Non-pigmented ciliary epithelial cell (primary cell): Measurements from ENCODE around the gene MT1B.
"Not testable (repeated sequence)": the region's sequence is repeated elsewhere in the genome, so short reads cannot be mapped to it uniquely, and the experiment has no call there.

Experiments used
- DNase-seq: peaks from one replicate; pipeline ENCODE4 v3.0.0-alpha.2; 2010; ENCODE audit warnings: low read depth

Gene MT1B

DNA sequence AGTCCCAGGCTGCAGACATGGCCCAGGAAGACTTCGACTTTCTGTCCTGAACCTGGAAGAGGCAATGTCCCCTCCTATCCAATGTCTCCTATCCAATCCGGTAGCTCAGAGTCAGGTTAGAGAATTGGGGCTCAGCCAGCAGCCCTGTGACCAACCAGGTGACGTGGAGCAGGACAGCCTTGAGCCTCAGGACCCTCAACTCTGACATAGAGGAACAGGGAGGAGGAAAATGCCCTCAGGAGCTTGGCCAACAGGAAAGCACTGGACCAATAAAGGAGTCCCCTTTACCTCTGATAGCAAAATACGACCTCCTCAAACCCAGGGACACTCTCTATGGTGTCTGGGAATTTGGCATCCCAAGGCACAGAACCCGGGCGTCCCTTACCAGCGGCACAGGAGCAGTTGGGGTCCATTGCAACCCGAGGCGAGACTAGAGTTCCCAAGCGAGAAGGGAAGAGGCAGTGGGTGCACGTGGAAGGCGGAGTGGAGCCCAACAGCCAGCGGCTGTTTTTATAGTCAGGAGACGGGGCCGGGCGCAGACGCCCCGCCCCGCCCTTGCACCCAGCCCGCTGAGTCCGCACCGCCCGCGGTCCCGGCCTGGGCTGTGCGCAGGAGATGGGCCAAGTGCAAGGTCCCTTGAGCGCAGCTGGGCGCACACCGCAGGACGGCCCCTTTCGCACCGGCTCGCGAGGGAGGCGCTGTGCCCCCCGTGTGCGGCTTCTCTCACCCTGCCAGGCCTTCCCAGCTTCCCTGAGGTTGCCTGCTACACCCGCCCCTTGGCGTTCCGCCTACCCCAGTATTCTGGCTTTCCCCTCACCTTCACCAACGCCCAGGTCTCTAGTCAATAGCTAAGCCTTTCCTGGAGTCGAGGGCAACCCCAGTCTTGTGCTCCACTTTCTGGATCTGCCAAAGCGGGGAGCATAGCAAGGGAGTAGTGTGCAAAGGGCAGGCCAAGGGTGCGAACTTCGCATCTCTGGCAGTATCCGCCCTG, 16.2 kb downstream of the MT1B start, which contains the start of gene MT1G:
TSS of gene MT1G (minus strand) at position 485 of the 991 bp plus-strand sequence. CDS start at position 413, 72 bp downstream.
- no peak for DNase-seq

DNA sequence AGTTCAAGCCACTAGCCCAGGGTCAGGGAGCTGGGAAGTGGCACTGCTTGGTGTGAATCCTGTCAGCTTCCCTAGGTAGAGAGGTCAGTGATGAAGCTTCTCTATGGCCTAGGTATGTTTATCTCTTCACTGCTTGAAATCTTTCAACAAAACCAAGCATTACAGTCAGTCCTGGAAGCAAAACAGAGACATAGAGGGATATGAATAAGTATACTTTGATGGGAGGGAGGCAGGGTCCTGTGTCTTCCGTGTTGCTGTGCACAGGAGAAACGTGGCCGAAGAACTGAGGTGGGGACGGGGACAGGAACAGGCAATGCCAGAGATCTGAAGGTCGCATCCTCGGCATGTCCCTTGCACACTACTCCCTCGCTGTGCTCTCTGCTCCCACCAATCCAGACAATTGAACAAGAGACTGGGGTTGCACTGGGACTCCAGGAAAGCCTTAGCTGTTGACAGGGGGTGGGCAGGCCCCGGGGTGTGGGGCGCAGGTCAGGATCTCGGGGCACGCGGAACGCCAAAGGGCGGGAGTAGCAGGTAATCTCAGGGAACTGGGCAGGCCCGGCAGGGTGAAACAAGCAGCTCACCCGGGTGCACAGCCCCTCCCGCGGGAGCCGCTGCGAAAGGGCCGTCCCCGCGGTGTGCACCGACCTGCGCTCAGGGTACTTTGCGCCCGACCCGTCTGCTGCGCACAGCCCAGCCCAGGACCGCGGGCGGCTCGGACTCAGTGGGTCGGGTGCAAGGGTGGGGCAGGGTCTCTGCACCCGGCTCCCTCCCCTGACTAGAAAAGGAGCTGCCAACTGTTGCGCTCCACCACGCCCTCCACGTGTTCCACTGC, 17.5 kb downstream of the MT1B start, which contains the start of gene MT1H:
TSS of gene MT1H (plus strand) at position 810 of the 835 bp plus-strand sequence. CDS start 71 bp downstream, outside the sequence.
- no peak for DNase-seq

DNA sequence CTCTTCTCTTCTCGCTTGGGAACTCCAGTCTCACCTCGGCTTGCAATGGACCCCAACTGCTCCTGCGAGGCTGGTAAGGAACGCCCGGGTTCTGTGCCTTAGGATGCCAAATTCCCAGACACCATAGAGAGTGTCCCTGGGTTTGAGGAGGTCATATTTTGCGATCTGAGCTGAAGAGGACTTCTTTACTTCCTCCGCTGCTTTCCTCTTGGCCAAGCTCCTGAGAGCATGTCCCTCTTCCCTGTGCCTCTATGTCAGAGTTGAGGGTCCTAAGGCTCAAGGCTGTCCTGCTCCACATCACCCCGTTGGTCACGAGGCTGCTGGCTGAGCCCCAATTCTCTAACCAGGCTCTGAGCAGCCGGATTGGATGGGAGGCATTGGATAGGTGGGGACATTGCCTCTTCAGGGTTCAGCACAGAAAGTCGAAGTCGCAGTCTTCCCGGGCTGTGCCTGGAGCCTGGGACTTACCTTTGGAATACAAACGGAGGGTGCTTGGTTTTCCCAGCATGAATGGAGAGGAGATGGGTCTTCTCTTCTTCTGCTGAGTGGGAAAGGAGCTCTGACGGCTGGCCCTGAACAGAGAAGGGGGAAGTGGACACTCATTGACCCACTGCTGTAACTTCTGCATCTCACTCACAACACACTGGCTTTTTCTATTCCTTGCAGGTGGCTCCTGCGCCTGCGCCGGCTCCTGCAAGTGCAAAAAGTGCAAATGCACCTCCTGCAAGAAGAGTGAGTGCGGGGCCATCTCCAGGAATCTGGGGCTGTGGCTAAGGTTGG, 18.3 kb downstream of the MT1B start:
- DNase-seq = no peak

- DNase-seq = no peak
Observed at GRCh38 chr16:56670620-56670934, 18.9 kb downstream of the MT1B start.

- DNase-seq = not testable (repeated sequence)
Observed at GRCh38 chr16:56671691-56672090, 20.0 kb downstream of the MT1B start.

DNA sequence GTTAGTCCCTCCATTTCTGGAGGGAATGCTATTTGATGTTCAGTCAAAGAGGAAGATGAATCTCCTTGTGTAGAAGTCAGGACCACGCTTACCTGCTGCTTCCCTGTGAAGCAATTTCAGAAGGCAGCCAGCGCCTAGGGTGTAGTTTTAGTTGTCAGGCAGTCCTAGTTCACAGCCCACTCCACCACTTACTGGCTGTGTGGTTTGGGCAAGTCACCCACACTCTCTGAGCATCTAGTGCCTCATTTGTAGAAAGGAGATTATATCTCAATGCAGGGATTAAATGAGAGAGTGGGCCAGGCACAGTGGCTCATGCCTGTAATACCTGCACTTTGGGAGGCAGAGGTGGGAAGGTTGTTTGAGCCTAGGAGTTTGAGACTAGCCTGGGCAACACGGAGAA, 20.5 kb downstream of the MT1B start:
- DNase-seq = not testable (repeated sequence)

DNA sequence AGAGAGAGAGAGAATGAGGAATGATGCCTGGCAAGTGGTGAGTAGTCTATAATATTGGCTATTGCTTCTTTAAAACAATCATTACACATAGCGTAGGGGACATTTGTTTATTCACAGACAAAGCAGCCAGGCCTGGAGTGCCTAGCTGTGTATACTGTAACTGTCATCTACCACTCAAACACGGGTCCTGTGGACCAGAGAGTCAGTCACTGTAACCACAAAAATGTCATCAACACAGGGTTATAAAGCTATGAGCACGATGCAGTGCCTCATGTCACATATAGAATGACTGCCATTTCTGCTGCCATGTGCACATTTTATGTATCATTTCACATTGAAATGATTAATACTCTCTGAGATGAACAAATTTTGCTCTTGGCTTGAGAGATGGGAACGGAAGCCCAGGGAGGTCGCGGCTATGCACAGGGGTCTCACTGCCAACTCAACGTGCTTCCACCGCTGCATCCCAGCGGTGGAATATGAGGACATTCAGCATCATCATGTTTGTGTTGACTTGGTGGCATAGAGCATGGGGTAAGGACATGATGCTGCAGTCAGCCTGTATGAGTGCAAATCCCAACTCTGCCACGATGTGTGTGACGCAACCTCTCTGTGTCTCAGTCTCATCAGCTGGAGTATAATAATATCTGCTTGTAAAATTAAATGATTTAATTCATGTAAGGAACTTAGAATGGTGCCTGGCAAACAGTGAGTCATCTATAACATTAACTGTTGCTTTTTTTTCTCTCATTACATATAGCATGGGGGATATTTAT, 21.3 kb downstream of the MT1B start:
- DNase-seq = no peak

- no peak for DNase-seq
Observed at GRCh38 chr16:56673921-56674320, 22.2 kb downstream of the MT1B start.

- DNase-seq = not testable (repeated sequence)
Observed at GRCh38 chr16:56674570-56674969, 22.9 kb downstream of the MT1B start.

DNA sequence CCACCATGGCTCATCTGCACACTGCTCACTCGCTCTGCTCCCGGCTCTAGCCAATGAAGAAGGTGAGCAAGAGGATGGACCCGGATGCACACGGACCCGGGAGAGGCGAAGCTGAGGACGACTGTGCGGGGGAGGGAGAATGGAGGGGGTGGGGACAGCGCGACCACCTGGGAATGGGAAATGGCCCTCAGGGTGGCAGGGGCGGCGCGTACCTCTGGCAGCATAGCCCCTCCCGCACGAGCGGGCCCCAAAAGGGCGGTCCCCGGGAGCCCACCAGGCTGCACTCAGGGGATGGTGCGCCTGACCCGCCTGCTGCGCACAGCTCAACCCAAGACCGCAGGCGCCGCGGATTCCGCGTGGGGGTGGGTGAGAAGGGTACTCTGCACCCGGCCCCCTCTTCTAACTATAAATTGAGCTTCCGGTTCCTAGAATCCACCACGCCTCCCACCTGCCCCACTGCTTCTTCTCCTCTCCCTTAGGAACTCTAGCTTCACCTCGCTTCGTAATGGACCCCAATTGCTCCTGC, 24.1 kb downstream of the MT1B start:
- no peak for DNase-seq

DNA sequence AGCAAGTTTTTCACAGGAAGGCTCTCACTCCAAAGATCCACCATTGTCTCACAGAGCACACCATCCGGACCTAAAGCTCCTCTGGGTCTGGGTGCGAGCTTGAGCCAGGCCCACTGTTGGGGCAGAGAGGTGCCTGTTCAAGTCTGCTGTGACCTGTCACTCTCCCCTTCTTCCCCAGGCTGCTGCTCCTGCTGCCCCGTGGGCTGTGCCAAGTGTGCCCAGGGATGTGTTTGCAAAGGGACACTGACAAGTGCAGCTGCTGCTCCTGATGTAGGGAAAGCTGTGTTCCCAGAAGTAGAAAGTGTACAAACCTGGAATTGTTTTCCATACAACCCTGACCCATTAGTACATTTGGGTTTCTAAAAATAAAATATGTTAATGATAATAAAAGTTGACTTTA, 25.8 kb downstream of the MT1B start:
- DNase-seq = no peak

DNA sequence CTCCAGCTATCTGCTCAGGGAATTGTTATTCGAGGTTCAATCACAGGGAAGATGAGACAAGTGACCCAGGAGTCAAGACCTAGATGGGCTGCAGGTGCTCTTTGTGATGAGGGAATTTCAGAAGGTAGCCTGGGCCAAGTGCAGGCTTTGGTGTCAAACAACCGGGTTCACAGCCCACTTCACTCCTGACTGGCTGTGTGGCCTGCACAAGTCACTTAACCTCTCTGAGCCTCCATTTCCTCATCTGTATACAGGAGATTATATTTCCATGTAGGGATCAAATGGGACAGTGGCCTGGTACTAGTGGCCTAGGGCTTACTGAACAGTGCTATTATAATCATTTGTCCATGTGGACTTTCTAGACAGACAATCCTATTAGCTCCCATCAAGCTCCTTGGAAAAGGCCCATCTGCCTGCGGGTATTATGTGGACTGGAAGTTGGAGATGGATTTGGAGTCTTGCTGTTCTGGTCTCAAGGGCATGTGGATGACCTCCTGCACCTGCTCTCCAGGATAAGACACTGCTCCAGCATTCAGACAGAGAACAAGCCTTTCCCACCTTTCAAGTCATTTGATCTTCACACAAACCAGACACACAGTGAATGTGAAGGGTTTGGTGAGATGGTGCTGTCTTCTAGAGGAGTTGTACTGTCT, 27.5 kb downstream of the MT1B start:
- no peak for DNase-seq

DNA sequence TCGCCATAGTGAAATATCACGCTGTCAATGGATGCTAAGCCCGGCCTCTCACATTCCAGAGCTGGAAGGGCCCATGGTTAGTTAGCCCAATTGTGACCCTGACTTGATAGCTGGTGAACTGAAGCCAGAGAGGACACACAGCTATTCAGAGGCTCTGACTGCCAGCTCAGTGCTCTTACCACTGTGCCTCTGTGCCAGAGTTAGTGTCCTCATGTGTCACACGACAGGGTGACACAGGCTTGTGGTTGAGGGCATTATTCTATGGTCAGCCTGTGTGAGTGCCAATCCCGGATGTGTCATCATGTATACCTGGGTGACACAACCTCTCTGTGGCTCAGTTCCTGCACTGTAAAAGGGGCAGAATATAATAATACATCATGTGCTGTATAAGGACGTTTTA, 28.1 kb downstream of the MT1B start:
- no peak for DNase-seq

GRCh38 chr16:56681939-56682702, 30.4 kb downstream of the MT1B start, which contains the start of gene MT1X:
Gene MT1X (plus strand): TSS chr16:56682470. CDS start chr16:56682541, 71 bp downstream.
- peak; percentile 24 for DNase-seq

DNA sequence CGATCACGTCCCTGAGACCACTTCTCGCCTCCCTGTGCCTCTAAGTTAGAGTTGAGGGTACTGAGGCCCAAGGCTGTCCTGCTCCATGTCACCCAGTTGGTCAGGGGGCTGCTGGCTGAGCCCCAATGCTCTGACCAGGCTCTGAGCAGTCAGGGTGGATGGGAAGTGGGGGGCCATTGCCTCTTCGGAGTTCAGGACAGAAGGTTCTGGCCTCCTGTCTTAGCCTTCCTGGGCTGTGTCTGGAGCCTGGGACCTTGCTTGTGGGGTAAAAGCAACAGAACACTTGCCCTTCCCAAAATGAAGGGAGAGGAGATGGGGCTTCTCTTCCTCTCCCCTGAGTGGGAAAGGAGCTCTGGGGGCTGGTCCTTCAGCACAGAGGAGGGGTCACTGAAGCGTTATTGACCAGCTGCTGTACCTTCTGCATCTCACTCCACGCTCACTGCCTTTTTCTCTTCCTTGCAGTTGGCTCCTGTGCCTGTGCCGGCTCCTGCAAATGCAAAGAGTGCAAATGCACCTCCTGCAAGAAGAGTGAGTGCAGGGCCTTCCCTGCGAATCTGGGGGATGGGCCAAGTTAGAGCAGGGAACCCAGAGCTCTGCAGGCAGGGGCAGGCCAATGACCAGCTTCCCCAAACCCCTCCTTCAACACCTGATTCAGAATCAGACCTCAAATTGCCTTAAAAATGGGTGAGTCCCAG, 31.2 kb downstream of the MT1B start:
- DNase-seq = no peak

DNA sequence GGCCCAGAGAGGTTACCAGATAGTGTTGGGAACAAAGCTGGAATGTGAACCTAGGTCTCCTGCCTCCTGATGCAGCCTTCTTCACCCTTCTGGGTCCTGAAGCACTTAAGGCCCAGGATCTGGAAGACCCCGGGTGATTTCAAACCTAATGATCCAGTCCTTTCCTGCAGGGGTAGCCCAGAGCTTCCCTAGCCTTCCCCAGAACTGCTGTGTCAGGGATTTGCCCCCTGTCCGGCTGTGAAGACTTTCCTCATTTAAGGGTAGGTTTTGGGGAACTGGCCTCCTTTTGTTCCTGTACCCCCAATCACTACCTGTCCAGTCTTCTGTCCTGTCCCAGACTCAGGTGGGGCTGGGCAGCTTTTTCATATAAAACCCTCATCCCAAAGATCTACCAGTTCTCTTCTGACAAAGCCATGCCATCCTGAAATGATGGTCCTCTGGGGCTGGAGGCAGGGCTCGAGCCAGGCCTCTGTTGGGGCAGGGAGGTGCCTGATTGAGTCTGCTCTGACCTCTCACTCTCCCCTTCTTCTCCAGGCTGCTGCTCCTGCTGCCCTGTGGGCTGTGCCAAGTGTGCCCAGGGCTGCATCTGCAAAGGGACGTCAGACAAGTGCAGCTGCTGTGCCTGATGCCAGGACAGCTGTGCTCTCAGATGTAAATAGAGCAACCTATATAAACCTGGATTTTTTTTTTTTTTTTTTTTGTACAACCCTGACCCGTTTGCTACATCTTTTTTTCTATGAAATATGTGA, 31.9 kb downstream of the MT1B start:
- no peak for DNase-seq

DNA sequence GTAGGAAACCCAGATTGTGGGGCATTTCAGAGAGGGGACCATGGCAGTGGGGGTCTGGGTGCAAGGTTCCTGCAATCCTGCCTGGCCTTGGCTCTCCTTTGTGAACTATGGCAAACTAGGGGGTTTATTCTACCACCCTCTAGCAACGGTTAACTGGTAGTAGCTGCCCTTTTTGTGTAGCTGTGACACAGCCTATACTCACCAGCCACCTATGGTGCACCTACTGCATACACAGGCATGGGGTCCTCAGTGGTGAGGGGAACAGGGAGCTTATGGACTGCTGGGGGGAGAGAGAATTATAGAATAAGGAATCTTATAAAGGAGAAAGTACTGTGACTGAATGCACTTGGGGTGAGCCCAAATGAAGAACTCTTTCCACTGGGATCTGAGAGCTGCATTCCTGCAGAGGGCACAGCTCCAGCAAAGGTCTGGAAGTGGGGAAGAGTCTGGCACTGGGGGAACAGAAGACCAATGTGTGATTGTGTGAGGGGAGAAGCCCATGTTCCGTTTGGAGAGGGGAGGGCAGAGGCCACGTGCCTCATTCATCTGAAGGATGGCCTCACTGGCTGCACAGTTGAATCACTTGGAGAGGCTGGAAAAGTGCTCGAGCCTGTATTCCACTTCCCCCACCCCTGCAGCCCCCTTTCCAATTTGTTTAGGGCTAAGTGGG, 32.7 kb downstream of the MT1B start:
- DNase-seq = no peak
